HG03175 (cell line): Measurements from ENCODE around the gene KRTAP10-1.
"Not testable (repeated sequence)": the region's sequence is repeated elsewhere in the genome, so short reads cannot be mapped to it uniquely, and the experiment has no call there.

Experiments
- ATAC-seq: cut with Tn5 transposase; IDR thresholded peaks from one replicate; pipeline ENCODE4 v1.9.1; 2021; ENCODE audit warnings: mild to moderate bottlenecking, moderate library complexity; ENCODE audit not compliant: unreplicated experiment

Gene KRTAP10-1

DNA sequence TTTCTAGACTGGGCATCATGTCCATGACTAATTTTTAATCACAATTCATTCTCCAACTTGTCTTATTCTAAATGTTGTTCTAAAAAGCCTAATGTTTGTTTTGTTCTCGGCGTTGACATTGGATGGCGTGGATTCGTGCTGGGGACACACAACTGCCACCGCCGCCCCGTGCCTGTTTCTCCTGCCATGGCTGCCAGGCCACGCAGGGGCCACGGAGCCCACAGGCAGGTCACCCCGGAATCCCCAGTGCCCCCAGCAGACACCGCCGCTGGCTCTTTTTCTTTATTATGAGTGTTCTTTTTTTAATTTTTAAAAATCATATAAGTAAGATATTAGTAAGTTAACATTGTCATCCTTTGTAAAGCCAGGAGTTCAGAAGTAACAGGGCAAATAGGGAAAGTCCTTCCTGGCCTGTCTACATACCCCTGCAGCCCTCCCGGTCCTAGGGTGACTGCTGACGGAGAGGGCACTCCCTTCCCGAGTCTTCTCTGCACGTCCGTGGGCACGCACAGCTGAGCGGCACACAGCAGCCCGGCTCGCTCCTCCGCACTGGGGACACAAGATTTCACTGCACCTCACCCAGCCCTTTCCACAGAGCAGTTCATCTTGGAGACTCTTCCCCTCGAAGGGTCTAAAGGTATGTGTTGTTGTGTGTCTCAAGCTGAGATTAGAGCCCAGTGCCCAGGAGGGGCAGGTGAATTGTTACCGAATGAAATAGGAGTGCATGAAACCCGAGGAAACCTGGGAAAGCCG lies 32.1 kb downstream of the KRTAP10-1 start:
- no peak for ATAC-seq

DNA sequence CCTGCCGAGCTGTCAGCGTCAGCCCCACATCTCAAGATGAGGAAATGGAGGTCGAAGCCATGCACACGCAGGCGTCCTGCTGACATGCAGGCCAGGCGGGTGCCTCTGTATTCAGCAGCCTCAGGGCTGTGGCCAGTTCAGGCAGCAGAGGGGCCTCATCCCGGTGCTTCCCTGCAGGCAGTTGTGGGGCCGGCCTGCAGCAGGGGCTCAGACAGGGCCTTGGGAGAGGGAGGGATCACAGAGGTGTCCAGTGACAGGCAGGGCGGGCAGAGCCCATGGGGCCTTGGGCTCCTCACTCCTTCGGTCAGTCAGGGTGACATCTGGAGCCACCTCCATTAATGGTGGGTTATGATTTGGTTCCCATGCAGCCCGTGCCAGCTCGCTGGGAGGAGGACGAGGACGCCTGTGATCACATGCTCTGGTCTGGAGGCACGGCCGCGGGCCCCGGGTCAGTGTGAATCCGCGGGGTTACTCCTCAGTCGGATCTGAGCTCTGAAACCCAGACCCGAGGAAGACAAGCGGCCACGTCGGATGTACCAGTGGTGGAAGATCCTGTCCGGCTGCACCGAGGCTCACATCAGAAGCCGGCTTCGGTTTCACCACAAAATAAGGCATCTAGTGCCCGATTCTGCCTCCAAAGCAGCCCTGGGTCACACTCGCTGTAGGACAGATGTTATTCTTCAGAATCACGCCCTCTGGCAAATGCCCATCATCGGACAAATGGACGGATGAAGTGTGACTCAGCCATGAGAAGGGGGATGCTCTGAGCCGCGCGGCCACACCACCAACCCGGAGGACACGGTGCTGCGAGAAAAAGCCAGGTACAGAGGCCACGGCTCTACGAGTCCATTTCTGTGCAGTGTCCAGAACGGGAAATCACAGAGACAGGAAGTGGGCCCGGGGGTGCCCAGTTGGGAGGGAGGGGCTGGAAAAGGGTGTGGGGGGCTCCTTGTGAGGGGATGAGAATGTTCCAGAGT lies 33.4 kb downstream of the KRTAP10-1 start:
- ATAC-seq, result no peak

DNA sequence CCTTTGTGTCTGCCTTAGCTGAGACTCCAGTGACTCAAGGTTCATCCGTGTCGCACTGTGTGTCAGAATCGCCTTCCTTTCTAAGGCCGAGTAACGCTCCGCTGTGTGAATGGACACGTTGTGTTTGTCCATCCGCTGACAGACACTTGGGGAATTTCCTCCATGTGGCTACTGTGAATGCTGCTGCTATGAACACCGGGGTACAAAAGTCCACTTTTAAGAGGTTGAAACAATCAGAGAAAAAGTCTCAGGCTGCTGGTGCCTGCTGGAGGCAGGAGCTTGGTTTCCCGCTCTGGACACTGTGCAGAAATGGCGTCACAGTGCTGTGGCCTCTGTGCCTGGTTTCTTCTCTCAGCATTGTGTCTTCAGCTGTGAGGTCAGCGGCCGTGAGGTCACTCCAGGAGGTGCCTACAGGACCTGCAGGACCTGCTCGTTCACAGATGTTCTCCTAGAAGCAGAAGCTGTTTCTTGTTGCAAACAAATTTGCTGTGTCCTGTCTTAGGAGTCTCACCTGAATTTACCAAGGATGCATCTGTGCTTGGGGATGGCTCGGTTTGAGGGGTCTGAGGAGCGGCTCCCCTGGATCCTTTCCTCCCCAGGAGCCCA lies 34.2 kb downstream of the KRTAP10-1 start:
- ATAC-seq, result no peak

DNA sequence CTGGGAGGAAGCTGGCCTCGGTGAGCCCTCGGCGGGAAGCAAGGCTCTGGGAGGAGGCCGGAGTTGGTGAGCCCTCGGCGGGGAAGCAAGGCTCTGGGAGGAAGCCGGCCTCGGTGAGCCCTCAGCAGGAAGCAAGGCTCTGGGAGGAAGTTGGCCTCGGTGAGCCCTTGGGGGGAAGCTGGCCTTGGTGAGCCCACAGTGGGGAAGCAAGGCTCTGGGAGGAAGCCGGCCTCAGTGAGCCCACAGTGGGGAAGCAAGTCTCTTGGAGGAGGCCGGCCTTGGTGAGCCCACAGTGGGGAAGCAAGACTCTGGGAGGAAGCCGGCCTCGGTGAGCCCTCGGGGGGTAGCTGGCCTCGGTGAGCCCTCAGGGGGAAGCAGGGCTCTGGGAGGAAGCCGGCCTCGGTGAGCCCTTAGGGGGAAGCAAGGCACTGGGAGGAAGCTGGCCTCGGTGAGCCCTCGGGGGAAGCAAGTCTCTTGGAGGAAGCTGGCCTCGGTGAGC lies 36.0 kb downstream of the KRTAP10-1 start:
- ATAC-seq, result no peak

DNA sequence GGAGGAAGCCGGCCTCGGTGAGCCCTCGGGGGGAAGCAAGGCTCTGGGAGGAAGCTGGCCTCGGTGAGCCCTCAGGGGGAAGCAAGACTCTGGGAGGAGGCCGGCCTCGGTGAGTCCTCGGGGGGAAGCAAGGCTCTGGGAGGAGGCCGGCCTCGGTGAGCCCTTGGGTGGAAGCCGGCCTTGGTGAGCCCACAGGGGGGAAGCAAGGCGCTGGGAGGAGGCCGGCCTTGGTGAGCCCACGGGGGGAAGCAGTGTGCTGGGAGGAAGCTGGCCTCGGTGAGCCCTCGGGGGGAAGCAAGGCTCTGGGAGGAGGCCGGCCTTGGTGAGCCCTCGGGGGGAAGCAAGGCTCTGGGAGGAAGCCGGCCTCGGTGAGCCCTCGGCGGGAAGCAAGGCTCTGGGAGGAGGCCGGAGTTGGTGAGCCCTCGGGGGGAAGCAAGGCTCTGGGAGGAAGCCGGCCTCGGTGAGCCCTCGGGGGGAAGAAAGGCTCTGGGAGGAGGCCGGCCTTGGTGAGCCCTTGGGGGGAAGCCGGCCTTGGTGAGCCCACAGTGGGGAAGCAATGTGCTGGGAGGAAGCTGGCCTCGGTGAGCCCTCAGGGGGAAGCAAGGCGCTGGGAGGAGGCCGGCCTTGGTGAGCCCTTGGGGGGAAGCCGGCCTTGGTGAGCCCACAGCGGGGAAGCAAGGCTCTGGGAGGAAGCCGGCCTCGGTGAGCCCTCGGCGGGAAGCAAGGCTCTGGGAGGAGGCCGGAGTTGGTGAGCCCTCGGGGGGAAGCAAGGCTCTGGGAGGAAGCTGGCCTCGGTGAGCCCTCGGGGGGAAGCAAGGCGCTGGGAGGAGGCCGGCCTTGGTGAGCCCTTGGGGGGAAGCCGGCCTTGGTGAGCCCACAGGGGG lies 36.7 kb downstream of the KRTAP10-1 start:
- not testable (repeated sequence) for ATAC-seq

DNA sequence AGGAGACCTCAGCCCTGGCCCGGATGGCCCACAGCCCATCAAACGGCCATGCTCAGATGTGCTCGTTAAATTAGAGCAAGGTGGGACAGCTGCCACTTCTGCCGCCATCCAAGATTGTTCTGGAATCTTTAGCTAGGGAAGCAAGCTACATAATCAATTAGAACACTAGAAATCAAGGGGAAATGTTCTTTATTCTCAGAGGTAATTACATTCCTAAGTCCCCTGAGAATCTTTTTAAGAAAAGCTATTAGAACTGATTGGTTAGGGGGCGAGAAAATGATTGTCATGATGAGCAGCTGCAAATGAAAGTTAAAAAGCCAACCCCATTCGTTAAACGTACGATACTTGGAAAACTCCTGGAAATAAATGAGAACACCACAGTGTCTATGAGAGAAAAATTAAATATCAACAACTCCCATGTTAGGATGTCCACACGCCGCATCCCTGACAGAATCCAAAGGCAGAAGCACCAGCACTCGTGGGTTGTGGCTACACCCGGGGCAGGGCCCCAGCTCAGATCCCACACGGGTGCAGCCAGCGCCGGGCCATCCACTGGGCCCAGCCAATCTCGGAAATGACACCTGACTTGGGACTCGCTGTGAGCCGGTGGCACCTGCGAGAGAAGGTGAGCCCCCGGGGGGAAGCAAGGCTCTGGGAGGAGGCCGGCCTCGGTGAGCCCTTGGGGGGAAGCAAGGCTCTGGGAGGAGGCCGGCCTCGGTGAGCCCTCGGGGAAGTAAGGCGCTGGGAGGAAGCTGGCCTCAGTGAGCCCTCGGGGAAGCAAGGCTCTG lies 37.6 kb downstream of the KRTAP10-1 start:
- no peak for ATAC-seq

DNA sequence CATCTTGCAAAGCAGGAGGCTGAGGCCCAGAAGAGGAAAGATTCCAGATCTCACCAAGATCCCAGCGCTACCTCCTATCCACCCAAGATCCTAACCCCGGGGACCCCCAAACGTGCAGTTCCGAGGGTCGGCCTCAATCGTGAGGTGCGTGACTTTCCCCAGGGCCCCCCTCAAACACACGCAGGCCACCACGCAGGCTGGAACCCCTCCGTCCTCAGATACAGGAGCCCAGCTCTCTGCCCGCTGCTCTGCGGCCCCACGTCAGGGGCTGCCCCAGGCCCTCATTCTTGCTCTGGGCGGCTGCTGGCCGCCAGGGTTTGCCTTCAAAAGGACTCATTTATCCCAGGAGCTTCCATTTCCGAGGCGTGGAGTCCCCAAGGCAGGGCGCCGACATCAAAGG lies 39.9 kb downstream of the KRTAP10-1 start:
- ATAC-seq, result no peak

DNA sequence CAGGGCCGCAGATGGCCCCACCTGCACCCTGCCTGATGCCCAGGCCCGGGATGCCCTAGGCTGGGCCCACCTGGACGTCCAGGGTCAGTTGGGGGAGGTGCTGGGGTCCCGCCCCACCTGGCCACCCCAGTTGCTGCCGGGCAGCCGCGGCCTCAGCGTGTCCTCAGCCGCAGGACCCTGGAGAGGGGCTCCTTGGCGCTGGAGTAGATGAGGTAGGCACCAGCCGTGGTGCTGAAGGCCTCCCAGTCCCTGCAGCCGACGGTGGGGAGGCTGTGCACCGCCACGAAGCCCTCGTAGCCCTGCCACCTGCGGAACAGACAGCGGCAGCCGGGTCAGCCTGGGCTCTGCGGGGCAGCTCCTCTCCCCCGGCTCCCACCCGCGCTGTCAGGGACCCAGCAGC lies 40.4 kb downstream of the KRTAP10-1 start:
- no peak for ATAC-seq

DNA sequence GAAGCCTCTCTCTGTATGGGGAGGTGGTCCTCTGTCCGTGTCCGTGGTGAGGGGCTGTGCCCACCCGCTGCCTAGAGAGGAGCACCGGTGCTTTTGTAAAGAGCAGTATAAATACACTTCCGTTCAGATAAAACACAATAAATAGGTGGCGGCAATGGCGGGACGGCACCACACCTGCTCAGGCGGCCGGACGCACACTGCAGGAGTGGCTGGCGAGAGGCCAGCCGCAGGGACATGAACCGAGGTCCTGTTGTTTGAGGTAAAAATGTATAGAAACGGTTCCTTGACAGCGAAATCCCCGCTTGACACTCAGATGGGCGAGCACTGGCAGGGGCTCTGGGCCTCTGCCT lies 40.8 kb downstream of the KRTAP10-1 start:
- ATAC-seq, result no peak

DNA sequence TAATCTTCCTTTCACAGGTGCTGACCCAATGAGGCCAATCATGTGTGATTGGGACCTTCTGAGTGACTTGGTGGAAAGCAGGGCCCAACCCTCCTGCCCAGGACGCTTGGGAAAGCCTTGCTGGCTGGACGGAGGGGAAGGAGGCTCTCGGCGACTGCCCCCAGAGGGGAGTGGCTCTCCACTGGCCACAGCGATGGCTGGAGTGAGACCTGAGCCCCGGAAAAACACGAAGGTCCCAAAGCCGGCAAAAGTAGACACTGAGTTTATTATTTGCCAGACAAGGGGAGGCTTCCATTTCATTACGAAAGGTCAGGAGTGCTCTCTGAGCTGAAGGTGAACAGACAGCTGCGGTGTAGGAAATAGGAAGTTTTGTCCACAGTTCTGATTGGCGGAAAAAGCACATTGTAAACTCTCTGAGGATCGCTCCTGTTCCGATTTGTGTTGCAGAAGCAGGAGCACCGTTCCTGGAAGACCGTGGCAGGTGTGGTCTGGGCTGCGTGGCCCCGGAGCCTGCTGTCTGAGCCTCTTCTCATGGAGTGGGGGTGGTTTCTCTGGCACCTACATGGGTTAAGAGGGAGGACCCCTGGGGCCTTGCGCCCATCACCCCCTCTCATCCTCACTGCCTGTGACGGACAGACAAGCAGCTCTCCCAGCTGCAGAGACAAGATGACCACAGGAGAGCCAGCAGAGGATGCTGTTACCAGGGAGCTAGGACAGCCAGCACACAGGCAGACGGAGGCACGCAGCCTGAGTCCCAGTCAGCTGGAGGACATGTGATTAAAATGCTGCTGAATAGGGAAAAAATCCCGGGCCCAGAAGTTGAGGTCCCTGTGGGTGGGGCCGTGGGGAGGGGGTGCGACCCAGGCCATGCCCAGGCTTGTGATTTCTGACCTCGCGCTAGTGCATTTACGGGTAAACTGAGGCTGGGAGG lies 41.5 kb downstream of the KRTAP10-1 start:
- no peak for ATAC-seq

DNA sequence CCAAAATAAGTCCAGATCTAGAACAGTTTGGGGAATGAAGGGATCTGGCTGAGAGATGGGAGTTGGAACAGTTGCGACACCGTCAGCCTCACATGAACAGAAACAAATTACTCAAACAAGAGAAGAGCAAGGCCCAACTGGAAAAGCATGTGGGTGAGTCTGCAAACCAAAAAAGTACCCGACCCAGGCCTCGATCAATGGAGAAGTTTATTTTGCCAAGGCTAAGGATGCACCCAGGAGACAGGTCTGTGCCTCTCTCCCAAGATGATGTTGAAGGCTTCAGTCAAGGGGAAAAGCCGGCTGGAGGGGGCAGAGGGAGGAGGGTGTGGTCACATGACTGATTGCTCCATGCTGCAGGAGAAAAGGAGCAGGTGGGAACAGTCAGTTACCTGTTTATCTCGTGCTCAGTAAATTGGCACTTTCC lies 42.3 kb downstream of the KRTAP10-1 start:
- ATAC-seq, result no peak

DNA sequence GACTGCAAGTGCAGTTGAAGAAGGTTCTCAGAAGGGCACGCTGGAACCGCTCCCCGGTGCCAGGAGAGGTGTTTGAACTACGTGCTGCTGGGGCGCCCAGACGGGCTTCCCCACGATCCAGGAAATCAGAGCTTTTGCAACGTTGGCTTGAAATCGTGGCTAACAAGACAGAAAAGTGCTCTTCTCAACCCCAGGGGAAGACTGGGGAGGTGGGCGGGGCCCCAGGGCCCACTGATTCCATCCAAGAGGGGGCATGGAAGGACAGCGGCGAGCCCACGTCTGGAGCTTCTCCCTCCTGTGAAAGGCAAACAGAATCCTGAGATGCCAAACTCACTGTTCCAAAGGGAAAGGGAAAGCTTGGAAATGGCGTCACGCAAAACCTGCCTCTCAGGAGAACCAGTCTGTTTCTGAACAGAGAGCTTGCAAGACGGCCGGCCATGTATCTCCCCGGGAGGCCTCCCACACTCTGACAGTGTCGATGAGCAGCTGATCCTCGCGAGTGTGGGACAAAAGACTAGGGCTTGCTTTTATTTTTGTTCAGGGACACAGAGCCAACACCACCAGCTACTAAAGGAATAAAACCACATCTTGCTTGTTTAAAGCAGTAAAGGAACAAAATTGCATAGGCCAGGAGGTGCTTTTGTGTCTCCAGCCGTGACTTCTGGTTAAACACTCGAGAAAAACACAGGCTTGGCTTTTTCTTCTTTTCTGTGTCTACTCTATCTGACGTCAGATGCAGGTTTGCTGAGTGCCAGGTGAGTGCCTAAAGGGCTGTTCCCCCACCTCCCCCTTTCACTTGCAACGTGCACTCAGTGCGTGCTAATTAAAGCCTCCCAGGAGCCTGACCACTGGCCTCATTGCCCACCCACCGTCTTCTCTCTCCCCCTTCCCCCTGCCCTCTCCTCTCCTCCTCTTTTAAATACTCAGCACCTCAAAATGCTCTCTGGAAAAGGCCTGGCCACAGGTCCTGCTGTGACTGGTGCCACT lies 43.1 kb downstream of the KRTAP10-1 start:
- ATAC-seq, result no peak

DNA sequence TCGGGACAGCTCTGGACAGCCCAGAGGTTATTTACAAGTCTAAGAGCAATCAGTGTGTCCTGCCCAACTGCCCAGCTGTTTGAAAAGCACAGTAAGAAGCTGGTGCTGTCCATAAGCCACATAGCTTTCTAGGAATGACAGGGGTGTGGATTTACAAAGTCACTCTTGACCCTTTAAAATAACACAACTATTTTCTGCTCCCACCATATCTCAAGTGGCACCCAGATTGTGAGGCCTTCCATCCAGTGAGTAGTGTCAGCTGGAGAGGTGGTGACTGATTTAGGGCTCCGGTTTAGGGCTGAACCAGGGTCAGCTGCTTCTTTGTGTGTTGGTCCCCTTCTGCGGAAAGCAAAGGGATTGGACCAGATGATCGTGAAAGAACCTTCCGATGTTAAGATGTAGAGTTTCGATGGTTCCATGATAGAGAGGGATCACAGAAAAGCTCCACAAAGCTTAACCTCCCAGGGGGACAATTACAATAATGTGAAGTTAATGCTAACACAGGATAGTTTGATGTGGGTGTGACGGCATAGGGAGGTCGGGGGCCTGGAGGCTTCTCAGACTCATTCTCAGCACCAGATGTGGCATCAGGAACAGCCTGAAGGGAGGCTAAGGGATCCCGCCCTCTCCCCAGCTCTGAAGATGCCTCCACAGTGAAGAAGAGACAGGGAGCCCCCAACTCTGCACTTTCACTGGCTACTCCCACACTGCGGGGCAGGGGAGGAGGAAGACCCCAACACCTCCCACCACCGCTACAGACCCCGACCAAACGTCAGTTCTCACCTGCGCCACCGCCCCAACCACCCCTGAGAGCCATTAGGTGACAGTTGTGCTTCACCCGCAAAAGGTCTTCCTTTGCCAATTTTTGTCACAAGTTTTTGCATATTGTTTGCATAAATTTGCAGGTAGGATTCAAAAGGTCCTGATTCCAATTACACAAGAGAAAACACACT lies 44.1 kb downstream of the KRTAP10-1 start:
- no peak for ATAC-seq

DNA sequence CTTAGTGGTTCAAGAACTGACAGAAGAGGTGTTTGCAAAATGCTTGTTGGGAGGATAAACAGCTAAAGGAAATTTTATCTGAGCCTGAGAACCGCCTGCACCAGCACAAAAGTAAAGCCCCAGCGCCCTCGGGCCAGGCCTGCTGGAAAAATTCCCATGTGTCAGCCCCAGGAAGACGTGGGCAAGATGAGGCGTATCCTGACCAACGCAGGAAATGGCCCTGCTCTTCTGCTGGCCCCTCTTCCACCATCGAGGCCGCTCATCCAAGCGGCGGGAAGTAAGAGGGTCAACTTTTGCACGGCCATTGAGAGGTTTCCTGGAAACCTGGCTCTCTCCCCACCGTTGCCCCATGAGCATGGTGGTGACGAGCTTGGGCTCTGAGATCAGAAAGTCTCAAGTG lies 45.0 kb downstream of the KRTAP10-1 start:
- ATAC-seq, result no peak

DNA sequence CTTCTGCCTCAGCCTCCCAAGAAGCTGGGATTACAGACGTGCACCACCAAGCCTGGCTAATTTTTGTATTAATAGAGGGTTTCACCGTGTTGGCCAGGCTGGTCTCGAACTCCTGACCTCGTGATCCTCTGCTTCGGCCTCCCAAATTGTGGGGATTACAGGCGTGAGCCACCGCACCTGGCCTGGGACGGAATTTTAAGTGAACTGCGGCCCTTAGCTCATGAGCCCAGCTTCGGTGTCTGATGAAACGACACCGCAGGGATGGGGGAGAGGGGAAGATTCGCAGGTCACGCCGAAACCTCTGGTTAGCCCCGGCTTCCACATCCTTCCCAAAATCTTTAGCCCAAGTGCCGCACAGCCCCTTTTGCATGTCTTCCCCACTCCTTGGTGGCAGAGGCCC lies 45.6 kb downstream of the KRTAP10-1 start:
- ATAC-seq, result no peak
